Measurements from ENCODE around the gene IL15RA.

DNA sequence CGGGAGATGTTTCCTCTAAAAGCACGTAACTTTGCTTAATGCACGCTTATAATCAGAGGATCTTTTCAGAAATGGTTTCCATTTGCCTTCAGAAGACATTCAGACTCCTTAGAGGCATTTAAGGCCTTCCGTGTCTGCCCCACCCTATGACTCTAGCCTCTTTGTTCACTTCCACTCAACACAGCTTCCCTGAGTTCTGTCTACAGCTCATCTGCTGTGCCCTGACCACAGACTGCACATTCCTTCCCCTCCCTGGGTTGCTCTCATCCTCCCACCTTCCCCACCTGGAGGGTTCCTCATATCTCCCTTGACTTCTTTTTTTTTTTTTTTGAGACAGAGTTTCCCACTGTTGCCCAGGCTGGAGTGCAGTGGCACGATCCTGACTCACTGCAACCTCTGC is 70.7 kb downstream of the IL15RA start:
- no peak for TF ChIP-seq POLR2AphosphoS5 (IDR thresholded peaks at IDR 0.05)
- TF ChIP-seq, protein P1, sequence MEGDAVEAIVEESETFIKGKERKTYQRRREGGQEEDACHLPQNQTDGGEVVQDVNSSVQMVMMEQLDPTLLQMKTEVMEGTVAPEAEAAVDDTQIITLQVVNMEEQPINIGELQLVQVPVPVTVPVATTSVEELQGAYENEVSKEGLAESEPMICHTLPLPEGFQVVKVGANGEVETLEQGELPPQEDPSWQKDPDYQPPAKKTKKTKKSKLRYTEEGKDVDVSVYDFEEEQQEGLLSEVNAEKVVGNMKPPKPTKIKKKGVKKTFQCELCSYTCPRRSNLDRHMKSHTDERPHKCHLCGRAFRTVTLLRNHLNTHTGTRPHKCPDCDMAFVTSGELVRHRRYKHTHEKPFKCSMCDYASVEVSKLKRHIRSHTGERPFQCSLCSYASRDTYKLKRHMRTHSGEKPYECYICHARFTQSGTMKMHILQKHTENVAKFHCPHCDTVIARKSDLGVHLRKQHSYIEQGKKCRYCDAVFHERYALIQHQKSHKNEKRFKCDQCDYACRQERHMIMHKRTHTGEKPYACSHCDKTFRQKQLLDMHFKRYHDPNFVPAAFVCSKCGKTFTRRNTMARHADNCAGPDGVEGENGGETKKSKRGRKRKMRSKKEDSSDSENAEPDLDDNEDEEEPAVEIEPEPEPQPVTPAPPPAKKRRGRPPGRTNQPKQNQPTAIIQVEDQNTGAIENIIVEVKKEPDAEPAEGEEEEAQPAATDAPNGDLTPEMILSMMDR (IDR thresholded peaks at IDR 0.05), result no peak
